Mammary epithelial cell (primary cell): ENCODE data around the gene INPP5A.

ENCODE experiments used
- EZH2 ChIP-seq: IDR thresholded peaks from 2 replicates; pipeline ENCODE4 v1.6.1; 2012; ENCODE audit warnings: low read length, inconsistent platforms, borderline replicate concordance
- TF ChIP-seq, protein P1 (sequence below), 2 donors: IDR thresholded peaks in 1 of 2; conservative IDR thresholded peaks in 1 of 2; 2 replicates each; pipeline ENCODE4 v1.5.1; 2011 to 2012; ENCODE audit warnings: inconsistent platforms in 2 of 2, low read length in 2 of 2, mild to moderate bottlenecking in 2 of 2, control low read depth in 1 of 2, low read depth in 1 of 2; ENCODE audit not compliant: insufficient read depth in 1 of 2; ENCODE audit errors: extremely low read depth in 1 of 2

DNA sequence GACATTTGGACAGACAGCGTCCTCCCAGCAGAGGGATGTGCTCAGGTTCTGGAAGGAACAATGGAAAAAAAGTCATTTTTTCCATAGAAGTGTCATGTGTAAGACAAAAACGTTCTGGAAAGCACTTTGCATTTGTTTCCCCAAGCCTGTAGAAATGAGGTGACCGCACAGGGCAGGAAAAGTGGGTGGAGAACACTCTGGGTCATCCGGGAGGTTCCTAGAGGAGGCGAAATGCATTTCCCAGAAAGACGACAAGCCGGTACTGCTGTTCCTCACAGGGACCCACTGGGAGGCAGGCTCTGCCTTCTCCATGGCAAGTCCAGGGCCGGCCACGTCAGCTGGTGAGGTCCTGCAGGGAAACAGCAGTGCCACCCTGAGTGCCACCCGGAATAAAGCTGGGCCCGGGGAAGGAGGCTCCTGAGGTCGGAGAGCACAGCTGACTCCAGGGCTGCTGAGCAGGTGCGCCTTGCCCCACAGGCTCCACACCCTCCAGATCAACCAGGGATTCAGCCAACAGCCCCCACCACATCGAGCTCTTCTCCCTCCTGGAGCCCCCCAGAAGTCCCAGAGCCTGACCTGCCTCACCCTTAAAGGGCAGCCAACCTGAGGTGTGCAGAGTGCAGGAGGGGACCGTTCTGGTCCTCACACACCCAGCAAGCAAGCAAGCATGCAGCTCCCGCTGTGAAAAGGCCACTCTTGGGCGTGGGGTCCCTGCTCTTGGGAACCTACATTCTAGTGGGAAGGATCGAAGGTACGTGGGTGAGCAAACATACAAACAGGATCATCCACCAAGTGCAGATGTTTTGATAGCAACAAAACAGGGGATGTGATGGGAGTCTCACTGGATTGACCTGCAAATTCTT, 28.8 kb upstream of the INPP5A start:
- TF ChIP-seq, protein P1, sequence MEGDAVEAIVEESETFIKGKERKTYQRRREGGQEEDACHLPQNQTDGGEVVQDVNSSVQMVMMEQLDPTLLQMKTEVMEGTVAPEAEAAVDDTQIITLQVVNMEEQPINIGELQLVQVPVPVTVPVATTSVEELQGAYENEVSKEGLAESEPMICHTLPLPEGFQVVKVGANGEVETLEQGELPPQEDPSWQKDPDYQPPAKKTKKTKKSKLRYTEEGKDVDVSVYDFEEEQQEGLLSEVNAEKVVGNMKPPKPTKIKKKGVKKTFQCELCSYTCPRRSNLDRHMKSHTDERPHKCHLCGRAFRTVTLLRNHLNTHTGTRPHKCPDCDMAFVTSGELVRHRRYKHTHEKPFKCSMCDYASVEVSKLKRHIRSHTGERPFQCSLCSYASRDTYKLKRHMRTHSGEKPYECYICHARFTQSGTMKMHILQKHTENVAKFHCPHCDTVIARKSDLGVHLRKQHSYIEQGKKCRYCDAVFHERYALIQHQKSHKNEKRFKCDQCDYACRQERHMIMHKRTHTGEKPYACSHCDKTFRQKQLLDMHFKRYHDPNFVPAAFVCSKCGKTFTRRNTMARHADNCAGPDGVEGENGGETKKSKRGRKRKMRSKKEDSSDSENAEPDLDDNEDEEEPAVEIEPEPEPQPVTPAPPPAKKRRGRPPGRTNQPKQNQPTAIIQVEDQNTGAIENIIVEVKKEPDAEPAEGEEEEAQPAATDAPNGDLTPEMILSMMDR (conservative IDR thresholded peaks at IDR 0.05 in 1 of 2, IDR thresholded peaks at IDR 0.05 in 1 of 2; ENCODE audit: extremely low read depth in 1 of 2, insufficient read depth in 1 of 2, low read depth in 1 of 2, low read length in 2 of 2), result no peak
- TF ChIP-seq EZH2, result no peak
